LHCN-M2 (cell line): ENCODE results near the gene KIAA0930. TPM values are rescaled to one million over a fixed set of nuclear protein-coding genes. Genes with fewer than 3 reads are reported as not detected.
A peak's percentile ranks its signal among the peaks of the same experiment; 100 is the strongest.
"Not testable (repeated sequence)": the region's sequence is repeated elsewhere in the genome, so short reads cannot be mapped to it uniquely, and the experiment has no call there.

Experiments
- DNase-seq: peaks from one replicate; pipeline ENCODE4 v3.0.0-alpha.2; 2012; ENCODE audit warnings: low read depth
- polyA plus RNA-seq: library from polyadenylated mRNA; unstranded; fragments of >200 nt; gene quantifications from one replicate; pipeline ENCODE4 v1.2.1, GENCODE V29; 2012; ENCODE audit warnings: missing spikeins
- total RNA-seq: library from RNA; depleted of rRNA; stranded (reverse); fragments of >200 nt; gene quantifications from 2 replicates; pipeline ENCODE4 v1.2.3, GENCODE V29; 2014; rRNA removed

KIAA0930 gene
- 27.3 and 31.7 TPM in 2 replicates for total RNA-seq
- polyA plus RNA-seq: 28.8 TPM

GRCh38 chr22:45240810-45241631 lies at the start of gene KIAA0930:
Gene KIAA0930, minus strand, starts transcription at chr22:45240894. Its CDS starts 191 bp downstream, at chr22:45240703.
- DNase-seq: peak; percentile 55

GRCh38 chr22:45286854-45287551 lies 46.3 kb upstream of the KIAA0930 start:
- no peak for DNase-seq

GRCh38 chr22:45285263-45286058 lies 44.8 kb upstream of the KIAA0930 start:
- DNase-seq: no peak

GRCh38 chr22:45284705-45285262 lies 44.1 kb upstream of the KIAA0930 start, which contains the start of gene UPK3A:
Gene UPK3A, plus strand, starts transcription at chr22:45284949. Its CDS starts 65 bp downstream, at chr22:45285014.
- DNase-seq: no peak

GRCh38 chr22:45281010-45281409 lies 40.3 kb upstream of the KIAA0930 start:
- DNase-seq: no peak

GRCh38 chr22:45280587-45280980 lies 39.9 kb upstream of the KIAA0930 start:
- no peak for DNase-seq

GRCh38 chr22:45278125-45278524 lies 37.4 kb upstream of the KIAA0930 start:
- DNase-seq: no peak

GRCh38 chr22:45277720-45278119 lies 37.0 kb upstream of the KIAA0930 start:
- DNase-seq: not testable (repeated sequence)

- no peak for DNase-seq
Measured at GRCh38 chr22:45276507-45277105, 35.9 kb upstream of the KIAA0930 start.

- no peak for DNase-seq
Measured at GRCh38 chr22:45273452-45274075, 32.9 kb upstream of the KIAA0930 start.

- no peak for DNase-seq
Measured at GRCh38 chr22:45272498-45272897, 31.8 kb upstream of the KIAA0930 start.

GRCh38 chr22:45271667-45272201 lies 31.0 kb upstream of the KIAA0930 start:
- peak; percentile 24 for DNase-seq

GRCh38 chr22:45270095-45271020 lies 29.7 kb upstream of the KIAA0930 start:
- DNase-seq: no peak

GRCh38 chr22:45268958-45269844 lies 28.5 kb upstream of the KIAA0930 start:
- peak; percentile 56 for DNase-seq

- no peak for DNase-seq
Measured at GRCh38 chr22:45268167-45268957, 27.7 kb upstream of the KIAA0930 start.

GRCh38 chr22:45265535-45265934 lies 24.8 kb upstream of the KIAA0930 start:
- DNase-seq: no peak
